ENCODE data around the gene GLRA3.
"Not testable (repeated sequence)": the region's sequence is repeated elsewhere in the genome, so short reads cannot be mapped to it uniquely, and the experiment has no call there.

Gene GLRA3

DNA sequence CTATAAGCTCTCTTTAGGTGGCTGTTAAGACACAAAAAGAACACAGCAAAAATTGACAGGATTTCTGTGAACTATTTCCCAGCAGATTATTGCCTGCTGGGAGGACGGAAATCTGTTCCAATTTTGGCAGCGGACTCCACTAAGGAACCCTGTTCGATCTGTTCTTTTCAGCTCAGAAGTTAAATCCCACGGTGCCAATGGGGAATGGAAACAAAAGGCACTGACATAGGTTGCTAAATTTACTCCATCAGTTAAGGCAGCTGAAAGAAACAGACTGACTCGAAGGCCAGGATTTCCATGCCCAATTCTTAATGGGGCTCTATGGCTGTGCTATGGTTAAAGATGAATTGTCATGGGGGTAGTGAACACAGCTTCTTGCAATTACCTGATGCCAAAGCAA lies 180.2 kb downstream of the GLRA3 start:
- no peak for DNase-seq

DNA sequence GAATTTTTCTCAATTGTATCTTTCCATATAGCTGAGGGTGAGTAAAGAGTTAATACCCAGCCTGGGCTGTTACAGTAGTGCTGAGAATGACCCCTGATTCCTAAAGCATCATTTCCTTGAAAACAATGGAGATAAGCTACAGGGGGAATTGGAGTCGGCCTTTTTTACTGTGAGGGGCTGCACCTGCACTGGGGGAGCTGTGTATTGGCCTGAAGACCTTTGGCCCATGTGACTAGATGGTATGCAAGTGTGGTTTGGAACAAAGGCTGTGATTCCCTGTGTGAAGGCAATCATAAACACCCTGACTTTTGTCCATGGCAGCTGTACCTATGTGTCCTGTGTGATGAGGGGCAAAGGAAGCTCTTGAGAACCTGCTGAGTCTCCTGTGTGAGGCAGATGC lies 182.7 kb downstream of the GLRA3 start:
- no peak for DNase-seq

DNA sequence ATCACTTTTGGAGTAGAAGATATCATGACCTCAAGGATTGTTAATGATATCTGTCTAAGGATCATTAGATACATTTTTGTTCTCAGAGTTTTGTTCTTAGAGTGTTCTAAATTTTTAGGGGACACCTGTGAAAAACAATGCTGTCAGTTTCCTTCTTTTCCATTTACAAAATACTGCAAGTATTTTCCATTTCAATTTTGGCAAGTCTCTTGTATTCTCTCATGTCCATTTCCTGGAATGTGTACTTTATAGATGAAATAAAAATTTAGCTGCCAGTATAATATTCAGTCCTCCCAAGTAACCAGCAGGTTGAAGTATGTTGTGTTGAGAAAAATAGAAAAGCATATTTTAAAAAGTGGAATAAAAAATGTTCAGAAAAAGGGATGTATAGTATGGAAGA lies 188.9 kb downstream of the GLRA3 start:
- DNase-seq = no peak

DNA sequence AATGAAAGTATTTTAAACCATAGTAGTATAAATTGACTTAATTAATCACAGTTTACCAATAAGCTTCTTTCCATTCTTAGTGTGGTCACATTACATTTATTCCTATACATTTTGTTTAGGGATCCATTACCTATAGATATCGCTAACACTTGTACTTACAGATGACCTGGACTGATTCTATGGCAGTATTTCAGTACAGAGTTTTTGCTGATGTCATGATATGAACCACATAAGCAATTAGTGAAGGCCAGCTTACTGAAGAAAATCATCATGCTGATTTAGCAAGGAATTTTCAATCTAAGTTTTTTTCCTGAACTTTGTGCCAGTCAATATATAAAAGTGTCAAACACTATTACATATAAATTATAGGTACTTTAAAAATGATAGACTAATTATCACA lies 193.3 kb downstream of the GLRA3 start:
- DNase-seq = no peak

DNA sequence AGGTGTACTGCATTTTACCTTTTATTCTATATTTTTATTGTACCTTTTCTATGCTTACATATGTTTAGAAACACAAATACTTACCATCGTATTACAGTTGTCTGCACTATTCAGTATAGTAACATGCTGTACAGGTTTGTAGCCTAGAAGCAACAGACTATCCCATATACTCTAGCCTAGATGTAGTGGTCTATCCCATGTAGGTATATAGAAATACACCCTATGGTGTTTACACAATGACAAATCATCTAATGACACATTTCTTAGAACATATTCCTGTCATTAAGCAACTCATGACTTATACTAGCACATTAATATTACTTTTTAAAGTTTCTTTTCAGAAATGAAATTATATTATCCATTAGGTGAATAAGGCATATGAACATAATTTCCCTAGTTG lies 195.6 kb downstream of the GLRA3 start:
- no peak for DNase-seq

DNA sequence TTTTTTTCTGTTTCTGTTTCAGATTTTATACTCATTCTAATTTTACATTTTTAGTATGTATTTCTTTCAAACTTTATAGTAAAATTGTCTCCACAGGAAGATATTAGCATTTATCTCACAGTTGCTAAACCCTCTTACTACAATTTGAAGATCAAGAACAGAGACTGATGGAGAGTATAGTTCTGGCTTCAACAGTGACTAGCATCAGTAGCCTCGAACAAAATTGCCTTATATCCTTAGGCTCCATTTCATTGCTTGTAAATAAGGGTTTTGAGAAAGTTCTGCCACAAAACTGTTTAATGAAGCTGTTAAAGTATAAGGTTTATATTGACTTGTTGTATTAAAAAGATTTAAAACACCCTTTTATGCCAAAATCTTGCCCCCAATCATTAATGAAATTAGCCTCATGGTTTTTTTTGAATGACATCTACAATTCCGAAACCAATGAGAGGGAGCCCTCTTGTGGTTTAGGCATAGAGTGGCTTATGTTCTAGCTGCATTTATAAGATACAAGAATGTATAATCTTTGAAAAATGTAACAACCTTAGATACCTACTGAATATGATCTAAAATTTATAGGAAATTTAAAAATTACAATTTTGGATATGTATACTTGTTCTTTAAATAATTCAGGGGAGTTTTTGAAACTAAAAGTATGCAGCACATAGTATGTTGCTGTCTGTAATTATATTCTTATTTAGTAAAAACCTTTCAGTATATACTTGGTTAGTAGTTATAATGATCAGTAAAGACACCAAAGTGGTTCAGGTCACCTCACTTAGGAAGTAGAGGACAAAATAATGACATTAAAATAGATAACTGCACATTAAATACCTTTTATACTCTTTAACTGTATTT lies 196.9 kb downstream of the GLRA3 start:
- no peak for DNase-seq

DNA sequence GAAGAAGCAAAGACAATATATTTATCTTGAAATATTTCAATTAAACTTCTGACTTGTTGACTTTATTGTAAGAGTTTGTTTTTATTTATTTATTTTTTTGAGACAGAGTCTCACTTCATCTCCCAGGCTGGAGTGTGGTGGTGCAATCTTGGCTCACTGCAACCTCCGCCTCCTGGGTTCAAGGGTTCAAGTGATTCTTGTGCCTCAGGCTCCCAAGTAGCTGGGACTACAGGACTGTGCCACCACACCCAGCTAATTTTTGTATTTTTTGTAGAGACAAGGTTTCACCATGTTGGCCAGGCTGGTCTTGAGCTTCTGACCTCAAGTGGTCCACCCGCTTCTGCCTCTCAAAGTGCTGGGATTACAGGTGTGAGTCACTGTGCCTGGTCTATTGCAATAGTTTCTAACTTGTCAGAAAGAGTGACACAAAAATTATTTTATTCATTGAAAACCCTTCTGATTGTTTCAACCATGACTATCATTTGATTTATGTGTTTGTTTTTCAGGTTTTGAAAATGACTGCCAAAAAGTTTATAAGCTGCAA lies 199.1 kb downstream of the GLRA3 start:
- not testable (repeated sequence) for DNase-seq

DNA sequence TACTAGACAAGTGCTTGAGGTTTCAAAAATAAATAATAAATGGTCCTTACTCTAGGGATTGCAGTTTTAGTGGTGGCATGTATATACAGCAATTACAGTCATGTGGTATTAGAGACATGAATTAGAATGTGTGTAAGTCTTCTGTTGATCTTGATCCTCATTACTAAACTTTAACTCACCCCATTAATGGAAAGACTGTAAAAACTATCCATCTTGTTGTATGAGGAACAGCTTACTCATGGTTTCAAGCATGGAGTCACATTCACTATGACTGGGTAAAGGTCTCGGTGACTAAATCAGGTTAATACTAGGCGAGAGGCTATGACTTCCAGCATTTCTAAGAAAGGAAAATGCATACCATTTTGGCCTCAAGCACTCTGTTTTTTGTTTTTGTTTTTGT lies 199.8 kb downstream of the GLRA3 start:
- DNase-seq = no peak

DNA sequence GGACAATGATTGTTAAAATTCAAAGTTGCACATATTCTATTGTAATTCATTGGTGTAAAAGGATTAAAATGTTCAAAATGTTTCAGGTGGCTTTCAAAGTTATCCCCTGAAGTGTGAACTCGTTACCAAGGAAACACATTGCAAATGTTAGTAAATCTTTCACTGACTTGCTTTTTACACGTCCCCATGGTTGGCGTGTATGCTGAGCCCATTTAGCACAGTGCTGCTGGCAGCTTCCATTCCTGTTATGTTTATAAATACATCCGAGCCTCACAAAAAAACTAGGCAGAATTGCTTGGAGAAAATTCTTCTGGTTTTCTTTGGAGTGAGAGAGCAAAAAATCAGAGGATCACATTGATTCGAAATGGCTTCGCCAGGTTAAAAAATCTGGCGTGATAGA lies 200.9 kb downstream of the GLRA3 start:
- no peak for DNase-seq

DNA sequence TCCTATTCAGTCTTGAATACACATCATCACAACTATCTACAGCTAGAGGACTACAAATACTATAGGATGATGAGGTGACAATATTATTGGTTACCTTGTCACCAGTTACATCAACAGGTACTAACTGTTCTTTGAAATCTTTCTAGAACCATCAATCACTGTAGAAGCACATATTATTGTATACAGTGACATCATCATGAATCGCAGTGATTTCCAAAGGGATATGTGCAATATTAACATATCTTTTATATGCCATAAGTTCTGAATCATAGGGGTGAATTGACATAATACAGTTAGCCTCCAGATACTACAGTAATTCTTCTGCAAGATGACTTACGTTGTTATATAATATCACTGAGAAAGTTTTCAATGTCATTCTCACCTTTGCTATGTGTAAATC lies 201.6 kb downstream of the GLRA3 start:
- DNase-seq = no peak

DNA sequence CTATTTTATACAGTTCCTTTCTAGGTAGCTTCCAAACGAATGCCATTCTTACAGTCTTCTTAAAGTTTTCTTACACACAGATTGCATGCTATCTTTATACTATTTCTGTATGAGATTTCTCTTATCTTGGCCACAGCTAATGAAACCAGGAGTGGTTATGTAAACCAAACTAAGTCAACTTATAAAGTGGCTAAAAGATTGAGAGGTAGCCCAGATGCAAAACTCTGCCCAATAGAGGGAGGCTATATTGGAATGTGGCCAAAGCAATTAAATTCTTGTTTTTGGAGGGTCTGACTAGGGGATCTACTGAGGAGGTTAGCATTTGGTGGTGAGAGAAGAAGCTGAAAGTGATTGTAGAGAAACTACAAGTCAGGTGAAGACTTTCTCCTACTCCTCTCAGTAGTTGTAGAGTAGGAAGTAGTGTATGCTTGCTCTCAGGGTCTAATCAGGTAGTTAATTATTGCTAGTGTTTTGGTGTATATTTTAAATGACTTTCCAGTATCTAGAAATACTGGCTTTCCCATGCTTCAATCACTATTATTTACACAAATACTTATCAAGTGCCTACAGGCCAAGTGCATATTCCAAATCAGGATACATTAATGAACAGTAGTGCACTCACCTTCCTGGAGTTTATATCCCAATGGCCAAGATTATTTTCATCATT lies 202.6 kb downstream of the GLRA3 start:
- DNase-seq = no peak

DNA sequence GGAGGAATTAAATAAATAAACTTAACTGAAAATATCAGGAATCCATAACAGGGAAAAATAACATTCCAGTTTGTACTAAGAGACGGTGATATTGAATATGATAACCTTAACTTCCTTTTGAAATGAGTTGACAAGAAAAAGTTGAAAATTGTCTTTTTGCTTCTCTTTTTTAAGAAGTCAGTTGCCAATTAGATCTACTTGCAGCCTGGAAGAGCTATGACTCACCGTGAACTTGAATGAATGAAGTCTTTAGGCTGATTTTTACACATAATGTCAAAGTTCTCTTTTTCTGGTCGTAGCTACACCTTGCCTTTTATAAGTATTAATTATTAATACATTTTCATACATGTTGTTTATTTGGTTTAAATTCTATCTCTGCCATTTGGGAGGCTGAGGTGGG lies 212.4 kb downstream of the GLRA3 start:
- no peak for DNase-seq

DNA sequence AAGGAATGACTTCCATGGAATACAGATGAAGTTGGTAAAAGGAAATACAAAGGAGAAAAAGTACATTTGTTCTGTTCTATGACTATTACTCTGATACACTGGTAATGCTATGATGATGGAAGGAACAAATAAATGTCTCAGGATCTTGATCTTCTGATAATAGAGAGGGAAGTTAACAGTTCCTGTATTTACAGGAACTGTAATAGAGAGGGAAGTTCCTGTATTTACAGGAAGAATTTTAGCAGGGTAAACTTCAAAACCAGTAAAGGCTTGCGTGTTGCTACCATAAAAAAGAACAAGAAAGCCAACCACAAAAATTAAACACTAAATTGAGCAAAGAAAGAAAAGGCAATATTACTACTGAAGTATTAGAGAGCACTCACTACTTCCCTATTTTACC lies 215.1 kb downstream of the GLRA3 start:
- DNase-seq = no peak

DNA sequence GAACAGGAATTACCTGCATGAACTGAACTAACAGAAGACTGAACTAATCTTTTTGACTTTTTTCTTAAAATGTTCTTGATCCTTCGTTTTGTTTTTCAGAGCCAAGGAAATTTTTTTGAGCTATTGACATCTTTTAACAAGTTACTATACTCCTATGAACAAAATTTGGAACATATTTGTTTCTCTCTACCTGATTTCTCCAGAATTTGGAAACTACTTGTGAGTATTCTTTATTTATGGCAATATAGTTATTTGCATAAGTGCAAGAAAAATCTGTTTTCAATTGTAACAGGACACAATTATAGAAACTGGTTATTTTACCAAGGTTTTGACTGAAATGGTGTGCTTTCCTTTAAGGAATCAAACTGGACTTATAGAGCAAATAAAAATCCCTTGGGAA lies 217.3 kb downstream of the GLRA3 start:
- DNase-seq = no peak

DNA sequence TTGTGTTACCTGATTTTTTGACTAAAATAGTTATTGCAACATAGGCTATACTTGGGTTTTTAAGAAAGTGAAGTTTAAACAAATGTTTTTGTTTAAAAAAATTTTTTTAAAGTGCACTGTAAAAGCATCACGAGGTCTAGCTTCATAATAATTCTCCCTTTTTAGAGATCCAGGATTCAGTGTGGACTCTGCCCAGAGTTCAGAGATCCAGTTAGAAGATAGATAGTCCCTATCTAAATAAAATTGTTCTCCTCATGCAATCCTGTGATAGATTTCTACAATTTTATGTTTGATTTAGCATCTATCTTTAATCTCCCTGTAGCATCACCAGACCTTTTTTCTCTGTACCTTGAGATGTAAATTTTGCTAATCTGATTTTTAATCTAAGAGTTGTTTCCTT lies 221.3 kb downstream of the GLRA3 start:
- DNase-seq = no peak

DNA sequence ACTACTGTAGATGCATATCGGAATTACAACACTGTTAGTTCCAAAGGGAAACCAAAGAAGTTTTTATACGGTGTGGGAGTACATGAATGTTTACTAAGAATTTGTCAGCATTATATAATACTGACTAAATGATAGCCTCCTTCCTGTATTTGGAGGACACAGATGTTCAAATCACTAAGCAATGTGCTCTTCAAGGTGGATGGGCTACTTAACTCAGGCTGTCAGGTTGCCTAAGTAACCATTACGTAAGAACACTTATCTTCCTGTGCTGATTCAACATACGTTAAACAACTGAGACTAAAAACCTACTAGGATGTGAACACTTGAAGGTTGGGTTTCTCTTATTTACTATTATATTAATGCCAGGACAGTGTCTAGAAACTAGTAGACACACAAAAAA lies 224.8 kb downstream of the GLRA3 start:
- DNase-seq = no peak

DNA sequence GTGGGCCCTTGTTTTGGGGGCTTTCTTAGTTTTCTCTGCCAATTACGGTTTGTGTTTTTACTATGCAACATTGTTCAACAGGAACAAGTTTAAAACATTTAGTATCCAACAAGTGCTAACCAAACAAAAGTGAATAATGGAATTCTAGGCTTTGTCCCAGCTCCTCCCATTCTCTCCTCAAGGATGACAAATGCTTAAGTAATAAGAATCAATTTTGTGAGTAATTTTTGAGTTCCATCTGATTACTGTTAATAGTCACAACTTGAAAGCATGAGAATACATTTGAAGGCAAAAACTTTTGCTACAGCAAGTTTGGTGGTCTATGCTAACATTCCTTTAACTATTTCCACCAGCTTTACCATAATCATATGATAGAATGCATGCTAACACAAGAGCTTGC lies 228.7 kb downstream of the GLRA3 start:
- DNase-seq = no peak

DNA sequence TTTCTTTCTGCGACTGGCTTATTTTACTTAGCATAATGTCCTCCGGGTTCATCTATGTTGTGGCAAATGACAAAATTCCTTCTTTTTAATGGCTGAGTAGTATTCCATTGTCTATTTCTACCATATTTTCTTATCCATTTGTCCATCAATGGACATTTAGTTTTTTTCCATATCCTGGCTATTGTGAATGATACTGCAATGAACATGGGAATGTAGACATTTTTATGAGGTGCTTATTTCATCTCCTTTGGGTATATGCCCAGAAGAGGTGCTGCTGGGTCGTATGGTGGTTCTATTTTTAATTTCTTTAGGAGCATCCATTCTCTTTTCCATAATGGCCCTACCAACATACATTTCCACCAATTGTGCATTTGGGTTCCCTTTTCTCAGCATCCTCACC lies 230.2 kb downstream of the GLRA3 start:
- DNase-seq = no peak

DNA sequence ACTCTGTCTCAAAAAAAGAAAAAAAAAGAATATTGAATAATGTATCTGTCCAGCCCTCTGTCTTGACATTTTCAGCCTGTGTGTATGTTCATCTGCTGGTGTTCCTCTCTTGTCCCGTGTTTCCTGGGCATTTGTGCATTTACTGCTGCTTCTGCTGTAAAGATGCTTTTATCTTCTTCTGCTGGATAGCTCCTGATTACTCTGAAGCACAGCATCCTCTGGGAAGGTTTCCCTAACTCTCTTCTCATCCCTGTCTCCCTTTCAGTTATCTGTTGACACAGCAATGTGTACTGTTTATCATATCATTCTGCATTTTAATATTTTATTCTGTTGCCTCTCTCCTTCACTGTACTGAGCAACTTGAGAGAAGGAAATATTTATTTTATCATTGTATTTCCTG lies 232.5 kb downstream of the GLRA3 start:
- DNase-seq = no peak

DNA sequence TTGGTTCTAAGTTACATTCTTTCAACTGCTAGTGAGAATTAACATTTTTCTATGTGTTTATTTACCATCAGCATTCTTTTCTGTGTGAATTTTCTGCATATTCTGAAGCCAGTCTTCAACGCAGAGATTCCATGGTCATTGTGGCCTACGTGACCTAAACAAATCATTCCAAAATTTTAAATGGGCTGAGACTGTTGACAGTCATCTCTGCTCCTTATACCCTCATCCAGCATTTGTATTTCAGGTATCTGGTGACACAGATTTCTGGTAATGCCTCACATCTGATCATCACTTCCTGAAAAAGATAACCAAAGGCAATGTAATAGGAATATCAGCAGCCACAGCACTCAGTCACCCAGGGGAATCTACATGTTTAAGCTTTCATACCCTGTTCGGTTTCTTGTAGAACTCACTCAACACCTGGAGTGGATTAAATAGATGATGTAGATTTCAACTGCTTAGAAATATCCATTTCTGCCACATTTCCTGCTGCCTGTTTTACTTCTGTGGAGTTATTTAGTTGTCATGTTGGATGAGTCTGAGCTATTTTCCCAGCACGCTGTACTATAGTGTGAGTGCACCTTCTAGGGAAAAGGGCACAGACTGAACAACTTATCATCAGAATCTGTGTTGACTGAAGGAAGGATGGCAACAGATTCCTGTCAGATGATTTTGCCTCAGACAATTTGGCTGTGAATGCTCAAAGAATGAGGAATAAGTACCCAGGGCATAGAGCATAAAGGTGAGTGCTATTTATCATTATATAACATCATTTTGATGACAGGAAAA lies 233.7 kb downstream of the GLRA3 start:
- DNase-seq = no peak

DNA sequence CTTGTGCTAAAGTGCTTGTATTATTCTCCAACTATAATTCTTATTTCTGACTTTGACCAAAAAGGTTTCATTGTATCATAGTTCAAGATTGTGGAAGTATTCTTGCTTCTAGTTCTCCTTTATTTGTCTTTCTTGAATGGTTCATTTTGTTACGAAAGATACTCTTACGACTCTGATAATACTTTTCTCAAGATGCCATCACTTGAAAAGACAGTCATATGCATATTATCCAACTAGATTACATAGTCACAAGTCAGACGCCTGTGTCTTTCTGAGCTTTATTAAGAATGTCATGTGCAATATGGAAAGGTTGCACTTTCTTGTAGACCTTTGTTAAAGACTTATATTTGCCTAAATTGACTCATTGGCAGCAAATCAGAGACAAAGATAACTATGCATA lies 235.3 kb downstream of the GLRA3 start:
- no peak for DNase-seq

DNA sequence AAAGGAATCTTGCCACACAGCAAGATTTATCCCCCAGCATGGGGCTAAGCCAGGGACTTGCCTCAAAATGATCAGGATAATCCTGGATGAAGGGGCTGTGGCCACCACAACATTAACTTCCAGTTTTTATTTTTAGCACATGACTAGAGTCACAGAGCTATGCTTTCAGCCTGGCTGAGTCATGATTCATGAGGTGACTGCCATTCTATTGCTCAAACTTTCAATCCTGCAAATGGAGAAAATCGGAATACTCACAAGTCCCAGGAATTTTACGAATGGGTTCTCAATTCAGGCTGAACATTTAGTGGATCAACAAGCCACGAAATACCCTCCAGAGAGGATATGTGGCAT lies 236.1 kb downstream of the GLRA3 start:
- no peak for DNase-seq

DNA sequence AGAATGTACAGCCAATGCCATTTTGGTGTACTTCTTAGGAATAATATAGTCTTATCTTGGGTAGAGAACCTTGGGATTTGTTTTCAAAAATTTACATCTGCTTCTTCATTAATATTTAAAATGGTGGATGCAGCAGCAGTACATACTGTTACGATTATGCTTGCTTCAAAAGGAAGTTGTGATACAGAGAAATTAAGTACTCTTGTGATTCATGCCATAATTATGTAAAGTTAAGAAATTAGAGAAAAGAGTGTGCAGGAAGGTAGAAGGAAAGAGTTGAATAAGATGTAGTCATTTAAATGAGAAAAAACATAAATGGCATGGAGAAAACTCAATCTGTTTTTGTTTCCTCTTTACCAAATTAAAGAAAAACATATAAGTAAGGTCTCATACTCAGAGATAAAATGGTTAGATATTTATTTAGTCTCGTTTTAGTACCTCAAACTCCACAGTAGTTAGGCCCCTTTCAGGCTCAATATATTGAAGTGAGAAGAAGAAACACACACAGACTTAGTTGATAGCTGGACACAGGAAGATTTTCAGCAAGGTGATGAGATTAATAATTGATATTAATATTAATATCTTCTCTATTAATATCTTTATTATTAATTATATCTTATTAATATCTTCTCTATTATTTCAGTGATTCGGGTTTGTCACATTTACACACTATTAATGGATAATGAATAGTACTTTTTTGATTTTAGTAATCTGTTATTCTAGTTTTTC lies 236.6 kb downstream of the GLRA3 start:
- DNase-seq = no peak
